Activated naive CD8-positive, alpha-beta T cell treated with anti-CD3 and anti-CD28 coated beads for 36 hours (primary cell): ENCODE measurements around the gene PTPN20. TPM values are rescaled to one million over a fixed set of nuclear protein-coding genes. Genes with fewer than 3 reads are reported as not detected.

Experiments used
- DNase-seq: peaks from one replicate; pipeline ENCODE4 v3.0.0; 2021
- H3K27ac Mint-ChIP-seq: one replicate; pipeline ENCODE4 v1.8.0; 2022; ENCODE audit warnings: mild to moderate bottlenecking, moderate library complexity, mixed read lengths
- H3K27me3 Mint-ChIP-seq: one replicate; pipeline ENCODE4 v1.8.0; 2022; ENCODE audit warnings: mild to moderate bottlenecking, mixed read lengths
- H3K36me3 Mint-ChIP-seq: one replicate; pipeline ENCODE4 v1.8.0; 2021; ENCODE audit warnings: mild to moderate bottlenecking, mixed read lengths
- H3K4me1 Mint-ChIP-seq: one replicate; pipeline ENCODE4 v1.8.0; 2021; ENCODE audit warnings: mixed read lengths
- H3K4me3 Mint-ChIP-seq: one replicate; pipeline ENCODE4 v1.8.0; 2022; ENCODE audit warnings: mild to moderate bottlenecking, moderate library complexity, mixed read lengths
- H3K9me3 Mint-ChIP-seq: one replicate; pipeline ENCODE4 v1.8.0; 2022; ENCODE audit warnings: mixed read lengths
- total RNA-seq, 2 experiments: library from RNA; stranded (reverse); gene quantifications; one replicate each; pipeline ENCODE4 v1.2.3, GENCODE V29; 2021

Gene PTPN20
- total RNA-seq, 2 experiments from 2014 or later = 1.8 to 2.6 TPM

DNA sequence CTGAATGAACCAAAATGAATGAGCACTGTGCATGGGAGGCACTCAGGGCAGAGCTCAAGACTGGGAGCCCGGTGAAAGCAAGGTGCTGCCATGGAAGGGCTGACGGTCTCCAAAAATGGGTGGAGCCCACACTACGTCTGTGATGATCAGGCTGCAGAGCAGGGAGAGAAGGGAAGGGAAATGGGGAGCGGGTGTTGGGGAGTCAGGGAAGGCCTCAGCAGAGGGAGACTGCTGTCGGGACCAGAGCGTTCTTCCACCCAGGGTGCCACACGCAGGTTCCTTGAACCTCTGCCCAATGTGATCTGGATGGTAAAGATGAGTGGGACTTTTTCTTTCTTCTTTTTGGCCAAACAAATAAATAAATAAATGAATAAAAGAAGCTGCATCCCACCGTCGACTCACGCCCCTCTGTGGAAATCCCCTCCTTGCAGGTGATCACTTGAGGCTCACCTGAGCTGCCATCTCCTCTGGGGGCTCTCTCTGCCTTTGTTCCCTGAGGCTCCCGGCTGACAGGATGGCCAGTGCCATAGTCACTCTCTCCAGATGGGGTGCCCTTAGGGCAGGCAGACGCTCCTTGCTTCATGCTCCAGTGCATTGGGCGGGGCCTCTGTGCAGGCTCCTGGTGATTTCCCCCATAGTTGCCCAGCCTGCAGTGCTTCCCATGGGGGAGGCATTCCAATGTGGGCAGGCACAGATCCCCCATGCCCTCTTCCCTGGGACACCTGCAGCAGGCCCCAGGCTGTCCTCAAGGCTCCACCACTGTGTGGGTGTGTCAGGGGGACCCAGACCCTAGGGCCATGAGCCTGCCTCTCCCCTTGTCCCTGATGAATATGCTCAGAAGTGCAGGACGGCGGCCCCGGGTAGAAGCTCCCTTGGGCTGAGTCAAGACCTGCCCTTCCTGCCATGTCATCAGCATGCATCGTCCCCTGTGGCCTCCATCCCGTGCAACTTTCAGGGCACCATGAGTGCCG lies 131.8 kb downstream of the PTPN20 start:
- no peak for DNase-seq
- no peak overlapping the region for H3K4me3 Mint-ChIP-seq
- H3K27me3 Mint-ChIP-seq = no peaks in the 10 kb centered on the region
- H3K9me3 Mint-ChIP-seq = no peaks in the 10 kb centered on the region
- H3K36me3 Mint-ChIP-seq = no peaks in the 10 kb centered on the region
- no peak overlapping the region for H3K27ac Mint-ChIP-seq
- H3K4me1 Mint-ChIP-seq = peaks cover 10% of the 10 kb centered on the region

DNA sequence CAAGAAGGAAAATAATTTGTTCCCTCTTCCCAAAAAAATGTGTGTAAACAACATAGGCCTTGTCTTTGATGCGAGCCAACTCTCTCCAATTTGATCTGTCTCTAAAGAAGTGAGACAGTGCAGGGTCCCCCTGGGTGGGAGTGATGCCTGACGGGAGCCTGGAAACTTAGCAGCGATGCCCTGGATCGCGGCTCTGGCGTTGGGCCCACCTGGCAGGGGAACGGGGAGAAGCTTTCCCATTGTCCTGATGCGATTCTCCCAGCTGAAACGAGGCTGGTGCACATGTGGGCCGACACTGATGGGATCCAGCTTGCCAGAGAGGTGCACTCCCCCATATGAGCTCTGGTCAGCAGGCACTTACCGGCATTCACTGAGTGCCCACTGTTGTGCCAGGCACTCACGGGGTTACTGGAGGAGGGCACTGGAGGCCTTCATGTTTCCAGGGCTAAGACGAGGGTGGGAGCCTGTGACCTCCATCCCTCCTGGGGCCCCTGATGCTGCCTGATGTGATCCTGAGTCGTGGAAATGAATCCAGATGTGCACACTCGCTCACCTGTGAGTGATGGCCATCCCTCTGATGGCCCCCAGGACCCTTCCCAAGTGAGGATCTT lies 132.8 kb downstream of the PTPN20 start:
- no peak overlapping the region for H3K4me3 Mint-ChIP-seq
- no peak overlapping the region for H3K27ac Mint-ChIP-seq
- no peaks in the 10 kb centered on the region for H3K27me3 Mint-ChIP-seq
- peaks cover 19% of the 10 kb centered on the region for H3K4me1 Mint-ChIP-seq
- DNase-seq = no peak
- H3K9me3 Mint-ChIP-seq = no peaks in the 10 kb centered on the region
- H3K36me3 Mint-ChIP-seq = no peaks in the 10 kb centered on the region

DNA sequence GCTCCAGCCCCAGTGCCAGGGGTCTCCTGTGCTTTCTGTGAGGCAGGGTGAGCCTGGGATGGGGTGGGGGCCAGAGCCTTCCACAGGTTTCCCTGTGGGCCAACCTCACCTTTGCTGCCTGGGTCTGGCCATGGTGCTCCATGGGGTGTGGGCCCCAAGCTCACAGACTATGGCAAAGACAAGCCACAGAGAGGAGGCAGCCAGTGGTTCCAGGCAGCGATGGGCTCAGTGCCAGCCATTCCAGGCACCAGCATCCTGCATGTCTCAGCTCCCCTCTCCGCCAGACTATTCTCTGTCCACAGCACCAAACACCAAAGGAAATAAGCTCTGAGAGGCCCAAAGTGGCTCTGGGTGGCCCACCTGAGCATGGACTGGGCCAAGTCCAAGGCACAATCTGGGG lies 133.5 kb downstream of the PTPN20 start:
- Mint-ChIP-seq H3K9me3 (no peaks in the 10 kb centered on the region), H3K4me1 (peaks cover 20% of the 10 kb centered on the region), H3K4me3 (no peak overlapping the region), H3K27ac (no peak overlapping the region), H3K27me3 (no peaks in the 10 kb centered on the region), H3K36me3 (no peaks in the 10 kb centered on the region)
- no peak for DNase-seq

DNA sequence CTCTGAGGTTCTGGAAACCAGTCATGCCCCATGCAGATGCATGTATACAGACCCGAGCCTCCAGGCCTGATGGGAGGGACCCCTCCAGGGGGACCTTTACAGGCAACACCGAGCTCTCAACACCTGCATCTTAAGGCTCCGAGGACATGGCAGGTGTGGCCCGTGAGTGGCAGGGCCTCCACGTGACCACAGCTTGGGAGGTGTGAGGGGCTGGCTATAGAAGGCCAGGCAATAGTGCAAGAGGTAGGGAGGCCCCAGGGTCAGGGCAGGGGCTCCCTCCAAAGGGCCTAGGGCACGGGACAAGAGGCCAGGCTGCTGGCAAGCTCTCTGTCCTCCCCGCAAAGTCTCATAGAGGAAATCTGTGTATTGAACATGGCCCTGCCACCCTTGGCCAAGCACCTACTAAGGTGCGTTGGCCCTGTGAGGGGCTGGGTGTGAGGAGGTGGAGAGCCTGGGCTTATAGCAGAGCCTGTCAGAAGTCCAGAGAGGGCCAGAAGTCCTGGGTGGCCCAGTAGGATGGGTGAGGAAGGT lies 134.2 kb downstream of the PTPN20 start:
- DNase-seq = no peak
- no peaks in the 10 kb centered on the region for H3K9me3 Mint-ChIP-seq
- H3K27ac Mint-ChIP-seq = no peak overlapping the region
- H3K4me1 Mint-ChIP-seq = peaks cover 20% of the 10 kb centered on the region
- no peaks in the 10 kb centered on the region for H3K27me3 Mint-ChIP-seq
- no peaks in the 10 kb centered on the region for H3K36me3 Mint-ChIP-seq
- H3K4me3 Mint-ChIP-seq = no peak overlapping the region

- Mint-ChIP-seq H3K36me3 (no peaks in the 10 kb centered on the region), H3K27ac (no peak overlapping the region), H3K9me3 (no peaks in the 10 kb centered on the region), H3K4me1 (peaks cover 20% of the 10 kb centered on the region), H3K4me3 (no peak overlapping the region), H3K27me3 (no peaks in the 10 kb centered on the region)
- DNase-seq = no peak
These were observed 135.3 kb downstream of the PTPN20 start for GRCh38 chr10:47046321-47047126.

- no peaks in the 10 kb centered on the region for H3K9me3 Mint-ChIP-seq
- H3K27ac Mint-ChIP-seq = peak overlapping the region; percentile 23
- H3K4me3 Mint-ChIP-seq = no peak overlapping the region
- H3K27me3 Mint-ChIP-seq = no peaks in the 10 kb centered on the region
- H3K4me1 Mint-ChIP-seq = peaks cover 20% of the 10 kb centered on the region
- DNase-seq = no peak
- no peaks in the 10 kb centered on the region for H3K36me3 Mint-ChIP-seq
These were observed 135.9 kb downstream of the PTPN20 start for GRCh38 chr10:47047127-47047504.

DNA sequence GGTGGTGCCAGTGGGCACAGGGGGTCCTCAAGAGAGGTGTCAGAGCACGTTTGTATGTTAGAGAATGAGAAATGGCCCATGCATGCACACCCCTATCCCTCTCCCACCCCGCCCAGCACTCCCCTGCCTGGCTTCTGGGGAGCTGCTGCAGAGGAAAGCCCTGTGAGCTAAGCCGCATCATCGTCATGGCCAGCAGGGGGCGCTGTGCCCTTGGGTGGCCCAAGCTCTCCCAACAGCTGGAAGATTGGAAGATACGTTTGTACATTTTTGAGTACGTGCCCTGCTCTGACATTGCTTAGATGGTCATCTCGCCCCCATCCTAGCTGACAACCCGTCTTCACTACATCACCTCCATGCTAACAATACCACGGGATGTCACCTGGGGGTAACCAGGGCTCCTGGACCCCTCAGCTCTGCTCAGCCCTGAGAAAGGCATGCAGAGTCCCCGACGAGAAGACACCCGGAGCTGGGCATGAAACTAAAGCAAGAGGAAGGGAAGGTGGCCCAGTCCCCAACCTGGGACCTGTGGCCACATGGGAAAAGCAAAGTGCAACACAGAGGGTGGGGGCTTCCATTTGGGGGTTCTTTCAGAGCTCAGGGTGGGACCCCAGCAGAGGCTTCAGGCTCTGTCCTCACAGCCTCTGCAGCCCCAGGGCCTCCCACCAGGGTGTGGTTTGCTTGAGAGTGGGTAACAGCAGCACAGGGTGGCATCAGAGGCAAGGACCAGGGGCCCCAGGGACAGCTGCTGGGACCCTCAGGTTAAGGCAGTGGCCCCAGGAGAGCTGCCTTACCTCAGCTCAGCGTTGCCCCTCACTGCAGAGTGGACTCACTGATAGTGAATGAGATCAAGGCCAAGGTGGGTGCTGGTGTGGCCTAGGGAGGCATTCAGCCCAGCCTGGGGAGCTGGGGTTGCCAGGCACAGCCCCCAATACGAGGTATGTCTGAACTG lies 136.6 kb downstream of the PTPN20 start:
- Mint-ChIP-seq H3K9me3 (no peaks in the 10 kb centered on the region), H3K4me3 (no peak overlapping the region), H3K27ac (peak overlapping the region; percentile 59), H3K36me3 (no peaks in the 10 kb centered on the region), H3K4me1 (peaks cover 20% of the 10 kb centered on the region), H3K27me3 (no peaks in the 10 kb centered on the region)
- peak; percentile 78 for DNase-seq

- Mint-ChIP-seq H3K27me3 (no peaks in the 10 kb centered on the region), H3K27ac (peak overlapping the region; percentile 59), H3K9me3 (no peaks in the 10 kb centered on the region), H3K36me3 (no peaks in the 10 kb centered on the region), H3K4me3 (no peak overlapping the region), H3K4me1 (peaks cover 20% of the 10 kb centered on the region)
- DNase-seq = peak; percentile 33
These were observed 137.3 kb downstream of the PTPN20 start for GRCh38 chr10:47048526-47048905.

GRCh38 chr10:47049056-47049851 lies 138.0 kb downstream of the PTPN20 start:
- no peak overlapping the region for H3K27ac Mint-ChIP-seq
- H3K4me1 Mint-ChIP-seq = peaks cover 20% of the 10 kb centered on the region
- H3K9me3 Mint-ChIP-seq = no peaks in the 10 kb centered on the region
- no peak overlapping the region for H3K4me3 Mint-ChIP-seq
- H3K36me3 Mint-ChIP-seq = no peaks in the 10 kb centered on the region
- no peaks in the 10 kb centered on the region for H3K27me3 Mint-ChIP-seq
- no peak for DNase-seq

DNA sequence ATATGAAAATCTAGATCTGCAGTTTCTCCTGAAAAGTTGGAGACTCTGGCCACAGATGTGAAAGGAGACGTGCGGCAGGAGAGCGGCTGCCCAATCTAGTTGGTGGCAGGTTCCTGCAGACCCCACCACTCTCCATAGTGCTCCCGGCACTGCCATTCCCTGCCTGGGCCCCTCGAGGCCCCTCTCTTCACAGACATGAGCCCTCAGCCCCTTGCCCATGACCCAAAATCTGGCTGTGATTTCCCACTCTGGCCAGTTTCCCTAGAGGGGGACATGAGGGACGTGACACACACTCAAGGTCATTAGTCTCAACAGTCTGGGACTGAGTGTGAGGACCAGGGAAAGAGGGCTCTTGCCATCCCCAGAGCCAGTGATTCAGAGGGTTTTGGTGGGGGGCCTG lies 138.7 kb downstream of the PTPN20 start:
- no peaks in the 10 kb centered on the region for H3K36me3 Mint-ChIP-seq
- H3K27me3 Mint-ChIP-seq = no peaks in the 10 kb centered on the region
- DNase-seq = no peak
- peaks cover 20% of the 10 kb centered on the region for H3K4me1 Mint-ChIP-seq
- H3K4me3 Mint-ChIP-seq = no peak overlapping the region
- H3K27ac Mint-ChIP-seq = no peak overlapping the region
- no peaks in the 10 kb centered on the region for H3K9me3 Mint-ChIP-seq

- no peak overlapping the region for H3K4me3 Mint-ChIP-seq
- H3K4me1 Mint-ChIP-seq = peaks cover 23% of the 10 kb centered on the region
- no peak for DNase-seq
- no peaks in the 10 kb centered on the region for H3K27me3 Mint-ChIP-seq
- H3K27ac Mint-ChIP-seq = no peak overlapping the region
- no peaks in the 10 kb centered on the region for H3K9me3 Mint-ChIP-seq
- no peaks in the 10 kb centered on the region for H3K36me3 Mint-ChIP-seq
These were observed 139.6 kb downstream of the PTPN20 start for GRCh38 chr10:47050618-47051455.

DNA sequence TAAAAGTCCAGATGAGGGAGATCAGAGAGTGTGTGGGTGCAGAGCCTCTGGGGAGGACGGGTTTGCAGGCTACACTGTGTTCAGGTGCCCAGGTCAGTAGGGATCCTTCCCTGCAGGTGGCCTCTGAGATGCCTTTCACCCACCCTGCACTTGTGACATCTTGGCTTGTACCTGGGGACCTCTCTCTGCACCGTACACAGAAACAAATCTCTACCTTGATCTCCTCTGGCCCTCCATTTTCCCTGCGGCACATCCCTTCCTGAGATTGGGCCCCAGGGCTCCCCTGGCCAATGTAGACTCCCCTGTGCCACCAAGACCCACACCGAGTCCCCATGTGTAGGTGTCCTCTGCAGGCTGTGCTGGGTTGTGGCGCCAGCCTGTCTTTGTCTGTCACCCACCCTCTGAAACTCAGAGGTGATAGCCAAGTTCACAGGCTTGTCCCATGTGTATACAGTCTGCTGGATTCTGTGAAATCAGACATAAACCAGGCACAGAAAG lies 140.6 kb downstream of the PTPN20 start:
- Mint-ChIP-seq H3K36me3 (no peaks in the 10 kb centered on the region), H3K27me3 (no peaks in the 10 kb centered on the region), H3K4me3 (no peak overlapping the region), H3K9me3 (no peaks in the 10 kb centered on the region), H3K4me1 (peaks cover 28% of the 10 kb centered on the region), H3K27ac (no peak overlapping the region)
- no peak for DNase-seq
